ENCODE measurements around the gene CMC2.

The CMC2 gene

DNA sequence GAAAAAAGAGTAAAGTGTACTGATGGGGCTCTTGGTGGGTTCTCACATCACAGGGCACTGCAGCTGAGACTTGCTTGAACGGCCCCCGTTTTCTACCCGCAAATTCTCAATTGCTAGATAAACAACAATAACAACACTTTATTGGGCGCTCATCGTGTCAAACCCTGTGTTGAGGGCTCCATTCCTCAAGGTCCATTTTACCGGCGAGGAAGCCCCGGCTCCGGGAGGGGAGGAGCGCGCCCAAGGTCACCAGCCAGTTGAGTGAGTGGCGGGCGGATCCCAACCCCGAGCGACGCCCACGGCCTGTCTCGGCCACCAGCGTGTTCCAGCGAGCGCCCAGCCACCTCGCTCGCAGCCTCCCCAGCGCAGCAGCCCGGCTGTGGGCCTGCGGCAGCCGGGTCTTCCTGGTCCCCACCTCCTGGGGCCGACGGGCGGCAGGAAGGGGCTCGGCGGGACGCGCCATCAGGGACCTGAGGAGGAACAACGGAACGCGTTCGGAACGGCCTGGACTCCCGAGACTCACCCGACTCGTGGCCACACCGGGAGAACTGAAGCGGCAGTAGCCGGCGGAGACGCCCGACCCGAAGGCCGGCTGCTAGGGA, 373 bp downstream of the CMC2 start (continued):
- TF ChIP-seq, protein P1, sequence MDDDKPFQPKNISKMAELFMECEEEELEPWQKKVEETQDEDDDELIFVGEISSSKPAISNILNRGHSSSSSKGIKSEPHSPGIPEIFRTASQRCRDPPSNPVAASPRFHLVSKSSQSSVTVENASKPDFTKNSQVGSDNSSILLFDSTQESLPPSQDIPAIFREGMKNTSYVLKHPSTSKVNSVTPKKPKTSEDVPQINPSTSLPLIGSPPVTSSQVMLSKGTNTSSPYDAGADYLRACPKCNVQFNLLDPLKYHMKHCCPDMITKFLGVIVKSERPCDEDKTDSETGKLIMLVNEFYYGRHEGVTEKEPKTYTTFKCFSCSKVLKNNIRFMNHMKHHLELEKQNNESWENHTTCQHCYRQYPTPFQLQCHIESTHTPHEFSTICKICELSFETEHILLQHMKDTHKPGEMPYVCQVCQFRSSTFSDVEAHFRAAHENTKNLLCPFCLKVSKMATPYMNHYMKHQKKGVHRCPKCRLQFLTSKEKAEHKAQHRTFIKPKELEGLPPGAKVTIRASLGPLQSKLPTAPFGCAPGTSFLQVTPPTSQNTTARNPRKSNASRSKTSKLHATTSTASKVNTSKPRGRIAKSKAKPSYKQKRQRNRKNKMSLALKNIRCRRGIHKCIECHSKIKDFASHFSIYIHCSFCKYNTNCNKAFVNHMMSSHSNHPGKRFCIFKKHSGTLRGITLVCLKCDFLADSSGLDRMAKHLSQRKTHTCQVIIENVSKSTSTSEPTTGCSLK (tag by site-specific recombination; IDR thresholded peaks at IDR 0.05) = no peak
- TF ChIP-seq ZNF426 (tag by site-specific recombination; IDR thresholded peaks at IDR 0.05) (no peak), ZNF521 (tag by site-specific recombination; IDR thresholded peaks at IDR 0.05) (no peak), ZNF202 (tag by site-specific recombination; IDR thresholded peaks at IDR 0.05; ENCODE audit: borderline replicate concordance) (no peak), ZBTB48 (tag by site-specific recombination; IDR thresholded peaks at IDR 0.05) (peak; percentile 77; the same call in 1 of the 2 replicates), ZSCAN30 (tag by site-specific recombination; IDR thresholded peaks at IDR 0.05) (peak; percentile 42; the same call in 1 of the 2 replicates), ZNF558 (tag by site-specific recombination; IDR thresholded peaks at IDR 0.05) (no peak), ZNF23 (tag by site-specific recombination; IDR thresholded peaks at IDR 0.05; ENCODE audit: borderline replicate concordance) (no peak), ZNF701 (tag by site-specific recombination; IDR thresholded peaks at IDR 0.05) (no peak), SETDB1 (IDR thresholded peaks at IDR 0.05; ENCODE audit: insufficient read length, low read length) (no peak), ZNF132 (tag by site-specific recombination; IDR thresholded peaks at IDR 0.05; ENCODE audit: borderline replicate concordance) (no peak), ZNF354C (tag by site-specific recombination; IDR thresholded peaks at IDR 0.05; ENCODE audit: borderline replicate concordance, low read depth) (no peak), OVOL3 (tag by site-specific recombination; IDR thresholded peaks at IDR 0.05) (no peak), ZNF654 (tag by site-specific recombination; IDR thresholded peaks at IDR 0.05; ENCODE audit: low read depth) (no peak), ZNF48 (tag by site-specific recombination; IDR thresholded peaks at IDR 0.05) (no peak), ZXDB (tag by site-specific recombination; IDR thresholded peaks at IDR 0.05) (no peak), ZBTB7A (tag by site-specific recombination; IDR thresholded peaks at IDR 0.05; ENCODE audit: low read depth) (no peak), ZNF341 (tag by site-specific recombination; IDR thresholded peaks at IDR 0.05; ENCODE audit: low read depth) (peak; percentile 75), HOXD13 (CRISPR knock-in tag; IDR thresholded peaks at IDR 0.05; ENCODE audit: borderline replicate concordance) (no peak), ZNF2 (tag by site-specific recombination; IDR thresholded peaks at IDR 0.05) (no peak), ZBTB21 (tag by site-specific recombination; IDR thresholded peaks at IDR 0.05) (no peak)
- TF ChIP-seq, protein P2, sequence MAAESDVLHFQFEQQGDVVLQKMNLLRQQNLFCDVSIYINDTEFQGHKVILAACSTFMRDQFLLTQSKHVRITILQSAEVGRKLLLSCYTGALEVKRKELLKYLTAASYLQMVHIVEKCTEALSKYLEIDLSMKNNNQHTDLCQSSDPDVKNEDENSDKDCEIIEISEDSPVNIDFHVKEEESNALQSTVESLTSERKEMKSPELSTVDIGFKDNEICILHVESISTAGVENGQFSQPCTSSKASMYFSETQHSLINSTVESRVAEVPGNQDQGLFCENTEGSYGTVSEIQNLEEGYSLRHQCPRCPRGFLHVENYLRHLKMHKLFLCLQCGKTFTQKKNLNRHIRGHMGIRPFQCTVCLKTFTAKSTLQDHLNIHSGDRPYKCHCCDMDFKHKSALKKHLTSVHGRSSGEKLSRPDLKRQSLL (tag by site-specific recombination; IDR thresholded peaks at IDR 0.05) = no peak
- TF ChIP-seq, protein P3, sequence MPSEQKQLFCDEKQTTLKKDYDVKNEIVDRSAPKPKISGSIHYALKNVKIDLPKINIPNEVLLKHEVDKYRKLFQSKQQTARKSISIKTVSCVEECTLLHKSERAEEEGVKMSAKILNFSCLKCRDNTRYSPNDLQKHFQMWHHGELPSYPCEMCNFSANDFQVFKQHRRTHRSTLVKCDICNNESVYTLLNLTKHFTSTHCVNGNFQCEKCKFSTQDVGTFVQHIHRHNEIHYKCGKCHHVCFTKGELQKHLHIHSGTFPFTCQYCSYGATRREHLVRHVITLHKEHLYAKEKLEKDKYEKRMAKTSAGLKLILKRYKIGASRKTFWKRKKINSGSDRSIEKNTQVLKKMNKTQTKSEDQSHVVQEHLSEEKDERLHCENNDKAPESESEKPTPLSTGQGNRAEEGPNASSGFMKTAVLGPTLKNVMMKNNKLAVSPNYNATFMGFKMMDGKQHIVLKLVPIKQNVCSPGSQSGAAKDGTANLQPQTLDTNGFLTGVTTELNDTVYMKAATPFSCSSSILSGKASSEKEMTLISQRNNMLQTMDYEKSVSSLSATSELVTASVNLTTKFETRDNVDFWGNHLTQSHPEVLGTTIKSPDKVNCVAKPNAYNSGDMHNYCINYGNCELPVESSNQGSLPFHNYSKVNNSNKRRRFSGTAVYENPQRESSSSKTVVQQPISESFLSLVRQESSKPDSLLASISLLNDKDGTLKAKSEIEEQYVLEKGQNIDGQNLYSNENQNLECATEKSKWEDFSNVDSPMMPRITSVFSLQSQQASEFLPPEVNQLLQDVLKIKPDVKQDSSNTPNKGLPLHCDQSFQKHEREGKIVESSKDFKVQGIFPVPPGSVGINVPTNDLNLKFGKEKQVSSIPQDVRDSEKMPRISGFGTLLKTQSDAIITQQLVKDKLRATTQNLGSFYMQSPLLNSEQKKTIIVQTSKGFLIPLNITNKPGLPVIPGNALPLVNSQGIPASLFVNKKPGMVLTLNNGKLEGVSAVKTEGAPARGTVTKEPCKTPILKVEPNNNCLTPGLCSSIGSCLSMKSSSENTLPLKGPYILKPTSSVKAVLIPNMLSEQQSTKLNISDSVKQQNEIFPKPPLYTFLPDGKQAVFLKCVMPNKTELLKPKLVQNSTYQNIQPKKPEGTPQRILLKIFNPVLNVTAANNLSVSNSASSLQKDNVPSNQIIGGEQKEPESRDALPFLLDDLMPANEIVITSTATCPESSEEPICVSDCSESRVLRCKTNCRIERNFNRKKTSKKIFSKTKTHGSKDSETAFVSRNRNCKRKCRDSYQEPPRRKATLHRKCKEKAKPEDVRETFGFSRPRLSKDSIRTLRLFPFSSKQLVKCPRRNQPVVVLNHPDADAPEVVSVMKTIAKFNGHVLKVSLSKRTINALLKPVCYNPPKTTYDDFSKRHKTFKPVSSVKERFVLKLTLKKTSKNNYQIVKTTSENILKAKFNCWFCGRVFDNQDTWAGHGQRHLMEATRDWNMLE (tag by site-specific recombination; conservative IDR thresholded peaks at IDR 0.05; ENCODE audit: low read depth) = no peak
- TF ChIP-seq, protein P4, sequence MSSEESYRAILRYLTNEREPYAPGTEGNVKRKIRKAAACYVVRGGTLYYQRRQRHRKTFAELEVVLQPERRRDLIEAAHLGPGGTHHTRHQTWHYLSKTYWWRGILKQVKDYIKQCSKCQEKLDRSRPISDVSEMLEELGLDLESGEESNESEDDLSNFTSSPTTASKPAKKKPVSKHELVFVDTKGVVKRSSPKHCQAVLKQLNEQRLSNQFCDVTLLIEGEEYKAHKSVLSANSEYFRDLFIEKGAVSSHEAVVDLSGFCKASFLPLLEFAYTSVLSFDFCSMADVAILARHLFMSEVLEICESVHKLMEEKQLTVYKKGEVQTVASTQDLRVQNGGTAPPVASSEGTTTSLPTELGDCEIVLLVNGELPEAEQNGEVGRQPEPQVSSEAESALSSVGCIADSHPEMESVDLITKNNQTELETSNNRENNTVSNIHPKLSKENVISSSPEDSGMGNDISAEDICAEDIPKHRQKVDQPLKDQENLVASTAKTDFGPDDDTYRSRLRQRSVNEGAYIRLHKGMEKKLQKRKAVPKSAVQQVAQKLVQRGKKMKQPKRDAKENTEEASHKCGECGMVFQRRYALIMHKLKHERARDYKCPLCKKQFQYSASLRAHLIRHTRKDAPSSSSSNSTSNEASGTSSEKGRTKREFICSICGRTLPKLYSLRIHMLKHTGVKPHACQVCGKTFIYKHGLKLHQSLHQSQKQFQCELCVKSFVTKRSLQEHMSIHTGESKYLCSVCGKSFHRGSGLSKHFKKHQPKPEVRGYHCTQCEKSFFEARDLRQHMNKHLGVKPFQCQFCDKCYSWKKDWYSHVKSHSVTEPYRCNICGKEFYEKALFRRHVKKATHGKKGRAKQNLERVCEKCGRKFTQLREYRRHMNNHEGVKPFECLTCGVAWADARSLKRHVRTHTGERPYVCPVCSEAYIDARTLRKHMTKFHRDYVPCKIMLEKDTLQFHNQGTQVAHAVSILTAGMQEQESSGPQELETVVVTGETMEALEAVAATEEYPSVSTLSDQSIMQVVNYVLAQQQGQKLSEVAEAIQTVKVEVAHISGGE (tag by site-specific recombination; conservative IDR thresholded peaks at IDR 0.05; ENCODE audit: low read depth) = peak; percentile 45; the same call in 1 of the 2 replicates
- TF ChIP-seq, protein P5, sequence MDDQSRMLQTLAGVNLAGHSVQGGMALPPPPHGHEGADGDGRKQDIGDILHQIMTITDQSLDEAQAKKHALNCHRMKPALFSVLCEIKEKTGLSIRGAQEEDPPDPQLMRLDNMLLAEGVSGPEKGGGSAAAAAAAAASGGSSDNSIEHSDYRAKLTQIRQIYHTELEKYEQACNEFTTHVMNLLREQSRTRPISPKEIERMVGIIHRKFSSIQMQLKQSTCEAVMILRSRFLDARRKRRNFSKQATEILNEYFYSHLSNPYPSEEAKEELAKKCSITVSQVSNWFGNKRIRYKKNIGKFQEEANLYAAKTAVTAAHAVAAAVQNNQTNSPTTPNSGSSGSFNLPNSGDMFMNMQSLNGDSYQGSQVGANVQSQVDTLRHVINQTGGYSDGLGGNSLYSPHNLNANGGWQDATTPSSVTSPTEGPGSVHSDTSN (CRISPR knock-in tag; IDR thresholded peaks at IDR 0.05) = no peak
- TF ChIP-seq, protein P6, sequence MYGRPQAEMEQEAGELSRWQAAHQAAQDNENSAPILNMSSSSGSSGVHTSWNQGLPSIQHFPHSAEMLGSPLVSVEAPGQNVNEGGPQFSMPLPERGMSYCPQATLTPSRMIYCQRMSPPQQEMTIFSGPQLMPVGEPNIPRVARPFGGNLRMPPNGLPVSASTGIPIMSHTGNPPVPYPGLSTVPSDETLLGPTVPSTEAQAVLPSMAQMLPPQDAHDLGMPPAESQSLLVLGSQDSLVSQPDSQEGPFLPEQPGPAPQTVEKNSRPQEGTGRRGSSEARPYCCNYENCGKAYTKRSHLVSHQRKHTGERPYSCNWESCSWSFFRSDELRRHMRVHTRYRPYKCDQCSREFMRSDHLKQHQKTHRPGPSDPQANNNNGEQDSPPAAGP (tag by site-specific recombination; IDR thresholded peaks at IDR 0.05) = no peak
